Erythroblast (primary cell): Measurements from ENCODE around the gene SLU7.
A peak's percentile ranks its signal among the peaks of the same experiment; 100 is the strongest.

Experiments
- GATA1 ChIP-seq: IDR thresholded peaks from 2 replicates; pipeline ENCODE4 v1.6.1; 2011; ENCODE audit warnings: low read depth, mild to moderate bottlenecking, control low read depth, low read length, moderate library complexity
- POLR2A ChIP-seq: IDR thresholded peaks from 2 replicates; pipeline ENCODE4 v1.6.1; 2011; ENCODE audit warnings: mild to moderate bottlenecking, low read length

DNA sequence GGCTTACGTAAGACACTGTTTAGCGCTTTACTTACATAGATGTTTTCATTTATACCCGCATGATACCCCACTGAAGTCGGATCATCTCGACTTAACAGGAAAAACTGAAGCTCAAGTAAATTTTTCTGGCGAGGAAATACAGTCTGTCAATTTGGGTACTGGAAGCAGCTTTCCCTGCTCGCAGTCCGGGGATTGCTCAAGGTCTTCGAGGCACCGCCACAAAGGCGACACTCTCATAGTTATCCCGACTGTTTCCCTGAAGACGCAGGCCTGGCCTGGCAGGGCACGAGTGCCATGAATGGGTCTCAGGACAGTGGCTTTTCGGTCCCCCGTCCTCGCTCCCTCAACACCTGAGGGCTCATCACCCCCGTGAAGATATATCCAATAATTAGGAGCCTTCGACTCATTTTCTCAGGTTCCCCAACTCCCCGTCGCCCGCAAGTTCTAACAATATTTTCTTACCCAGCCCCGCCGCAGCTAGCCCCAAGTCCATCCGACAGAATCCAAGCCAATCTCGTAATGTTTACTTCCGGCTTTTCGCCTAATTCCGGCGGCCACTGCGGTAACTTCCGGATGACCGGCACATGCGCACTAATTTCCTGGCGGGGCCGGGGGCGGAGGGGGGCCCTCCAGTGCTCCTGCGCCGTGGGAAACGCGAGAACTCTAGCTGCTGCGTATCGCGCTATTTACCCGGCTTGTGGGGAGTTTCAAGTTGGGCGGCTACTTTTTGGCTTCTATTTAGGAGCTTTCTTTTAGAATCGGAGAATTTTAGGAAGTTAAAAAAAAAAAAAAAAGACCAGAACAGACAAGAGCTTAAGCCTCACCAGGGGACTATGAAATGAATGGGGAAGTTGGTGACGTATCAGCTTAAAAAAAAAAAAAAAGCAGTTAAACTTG lies at the start of gene SLU7:
- peak; percentile 84 for TF ChIP-seq POLR2A
- no peak for TF ChIP-seq GATA1
